Panc1 (cell line): Measurements from ENCODE around the gene GNAT3. TPM values are rescaled to one million over a fixed set of nuclear protein-coding genes. Genes with fewer than 3 reads are reported as not detected.

Experiments used
- ATAC-seq: fragments of 200-7000 bp; cut with Tn5 transposase; 2 replicates; pipeline ENCODE4 v1.9.1; 2020; ENCODE audit warnings: mild to moderate bottlenecking, moderate library complexity
- BruUV-seq: library from RNA; stranded (reverse); fragments of 400-500 nt; replicated peaks from 2 replicates; lab custom pipeline; 2021; lab: Mats Ljungman, UMichigan
- CTCF ChIA-PET: fragments of 300-600 bp; sonication (Branson Sonifier 250); formaldehyde crosslinking; loops from one replicate; lab custom pipeline; 2022; ENCODE audit warnings: antibody characterized with exemption; lab: Charles Lee
- POLR2A ChIA-PET: fragments of 300-600 bp; sonication (Branson Sonifier 250); formaldehyde crosslinking; loops from one replicate; lab custom pipeline; 2022; ENCODE audit warnings: antibody characterized with exemption; lab: Charles Lee
- DNase-seq: peaks from one replicate; pipeline ENCODE4 v3.0.0-alpha.2; 2010; ENCODE audit warnings: low read depth, low spot score
- H3K27ac ChIP-seq: 2 replicates; pipeline ENCODE4 v1.5.1; 2011; ENCODE audit warnings: mild to moderate bottlenecking, low read length, inconsistent platforms
- H3K27me3 ChIP-seq: fragments of 200-500 bp; sonication (Bioruptor generic); 2 replicates; pipeline ENCODE4 v1.6.0; 2014; ENCODE audit warnings: low read length, inconsistent platforms; ENCODE audit not compliant: control insufficient read depth, insufficient read depth
- H3K36me3 ChIP-seq: fragments of 200-500 bp; sonication (Bioruptor generic); 2 replicates; pipeline ENCODE4 v1.5.1; 2014; ENCODE audit warnings: inconsistent platforms, mild to moderate bottlenecking, low read length, moderate library complexity; ENCODE audit not compliant: control insufficient read depth, insufficient read depth
- H3K4me1 ChIP-seq: 2 replicates; pipeline ENCODE4 v1.5.1; 2011; ENCODE audit warnings: inconsistent platforms, mild to moderate bottlenecking, low read length, moderate library complexity; ENCODE audit not compliant: control insufficient read depth, insufficient read depth
- H3K4me3 ChIP-seq, 2 experiments: 2 replicates each; pipeline ENCODE4 v1.5.1; 2011 to 2012; ENCODE audit warnings: low read depth in 2 of 2, low read length in 2 of 2, mild to moderate bottlenecking in 2 of 2, inconsistent platforms in 1 of 2, moderate library complexity in 1 of 2
- H3K9me3 ChIP-seq: fragments of 200-500 bp; sonication (Bioruptor generic); 2 replicates; pipeline ENCODE4 v1.5.1; 2014; ENCODE audit warnings: low read depth, mild to moderate bottlenecking, inconsistent platforms, low read length, moderate library complexity; ENCODE audit not compliant: control insufficient read depth, insufficient read depth
- POLR2AphosphoS5 ChIP-seq: IDR thresholded peaks from 2 replicates; pipeline ENCODE4 v1.6.1; 2012; ENCODE audit warnings: mild to moderate bottlenecking, low read depth, low read length, moderate library complexity
- SIN3A ChIP-seq: IDR thresholded peaks from 2 replicates; pipeline ENCODE4 v1.6.1; 2012; ENCODE audit warnings: low read depth, mild to moderate bottlenecking, low read length, moderate library complexity, borderline replicate concordance; ENCODE audit not compliant: insufficient read depth
- TCF7L2 ChIP-seq: IDR thresholded peaks from 2 replicates; pipeline ENCODE4 v1.6.1; 2011; ENCODE audit warnings: mild to moderate bottlenecking, low read depth, low read length, inconsistent platforms
- in situ Hi-C: cut with HindIII; loops from 2 replicates; pipeline ENCODE4 v1.10.0; 2016; ENCODE audit warnings: low sequenced_read_pairs, low pct_unique_long_range_greater_than_20kb
- intact Hi-C: fragments of 100-400 bp; cut with micrococcal nuclease; formaldehyde crosslinking; loops from one replicate; pipeline ENCODE4 v1.10.0; 2022; ENCODE audit not compliant: unreplicated experiment
- total RNA-seq: library from RNA; stranded (reverse); gene quantifications from one replicate; pipeline ENCODE4 v1.2.1, GENCODE V29; 2021; ENCODE audit not compliant: unreplicated experiment
- TF ChIP-seq, protein P1 (sequence below): fragments of 450-650 bp; IDR thresholded peaks from 2 replicates; pipeline ENCODE4 v1.5.1; 2017; ENCODE audit warnings: mild to moderate bottlenecking
- TF ChIP-seq, protein P2 (sequence below), 2 experiments: IDR thresholded peaks; 2 replicates each; pipeline ENCODE4 v1.6.1; 2011 to 2012; ENCODE audit warnings: low read depth in 2 of 2, control low read depth in 1 of 2, low read length in 1 of 2, mild to moderate bottlenecking in 1 of 2, moderate library complexity in 1 of 2; ENCODE audit not compliant: insufficient read depth in 1 of 2

The GNAT3 gene
- total RNA-seq, 1 experiment from 2014 or later, result not detected

GRCh38 chr7:80420876-80421275 is 91.0 kb downstream of the GNAT3 start:
- intact Hi-C loops, result loop anchor here (10.0 kb wide), 1 partner anchor 1044 kb away; no protein-coding TSS in a partner anchor
- TF ChIP-seq, protein P1, sequence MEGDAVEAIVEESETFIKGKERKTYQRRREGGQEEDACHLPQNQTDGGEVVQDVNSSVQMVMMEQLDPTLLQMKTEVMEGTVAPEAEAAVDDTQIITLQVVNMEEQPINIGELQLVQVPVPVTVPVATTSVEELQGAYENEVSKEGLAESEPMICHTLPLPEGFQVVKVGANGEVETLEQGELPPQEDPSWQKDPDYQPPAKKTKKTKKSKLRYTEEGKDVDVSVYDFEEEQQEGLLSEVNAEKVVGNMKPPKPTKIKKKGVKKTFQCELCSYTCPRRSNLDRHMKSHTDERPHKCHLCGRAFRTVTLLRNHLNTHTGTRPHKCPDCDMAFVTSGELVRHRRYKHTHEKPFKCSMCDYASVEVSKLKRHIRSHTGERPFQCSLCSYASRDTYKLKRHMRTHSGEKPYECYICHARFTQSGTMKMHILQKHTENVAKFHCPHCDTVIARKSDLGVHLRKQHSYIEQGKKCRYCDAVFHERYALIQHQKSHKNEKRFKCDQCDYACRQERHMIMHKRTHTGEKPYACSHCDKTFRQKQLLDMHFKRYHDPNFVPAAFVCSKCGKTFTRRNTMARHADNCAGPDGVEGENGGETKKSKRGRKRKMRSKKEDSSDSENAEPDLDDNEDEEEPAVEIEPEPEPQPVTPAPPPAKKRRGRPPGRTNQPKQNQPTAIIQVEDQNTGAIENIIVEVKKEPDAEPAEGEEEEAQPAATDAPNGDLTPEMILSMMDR, result no peak
- no peak for TF ChIP-seq TCF7L2
- DNase-seq (no peak), ATAC-seq (no peak)
- peaks cover 2% of the 10 kb centered on the region; the same call in 1 of the 2 replicates for H3K27me3 ChIP-seq
- in situ Hi-C loops, result no loop called here
- ChIA-PET POLR2A (no interaction called here), CTCF (no interaction called here)
- H3K4me1 ChIP-seq, result no peaks in the 10 kb centered on the region
- no peak overlapping the region for H3K27ac ChIP-seq
- no peak overlapping the region for H3K4me3 ChIP-seq
- no peaks in the 10 kb centered on the region for H3K36me3 ChIP-seq
- no peaks in the 10 kb centered on the region for H3K9me3 ChIP-seq
- no TSS peak for BruUV-seq

DNA sequence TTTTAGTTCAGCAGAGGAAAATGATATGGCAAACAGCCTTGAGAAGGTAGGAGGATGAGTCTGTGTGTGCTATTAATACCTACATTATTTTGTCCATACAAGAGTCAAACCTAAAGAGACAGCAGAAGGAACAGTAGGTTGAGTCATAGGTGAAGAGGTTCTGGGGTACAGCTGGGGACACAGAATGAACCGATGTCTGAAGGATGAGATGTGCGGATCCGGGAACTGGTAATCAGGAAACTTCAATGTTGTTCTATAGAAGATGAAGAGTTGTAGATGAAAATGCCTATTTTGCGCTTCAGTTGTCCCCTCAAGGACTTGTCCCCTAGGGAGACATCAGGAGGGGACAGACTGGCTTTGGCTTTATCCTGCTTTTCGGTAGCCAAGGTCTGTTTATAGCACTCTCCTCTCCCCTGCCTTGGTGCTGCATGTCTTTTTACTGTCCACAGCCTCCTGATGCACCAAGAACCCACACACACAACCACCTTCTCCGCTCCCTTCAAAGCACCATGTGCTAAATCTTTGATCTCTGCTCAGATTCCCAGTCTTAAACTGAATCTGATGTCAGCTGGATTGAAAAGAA is 94.6 kb downstream of the GNAT3 start:
- DNase-seq (no peak), ATAC-seq (no peak)
- ChIA-PET CTCF (no interaction called here), POLR2A (no interaction called here)
- no TSS peak for BruUV-seq
- in situ Hi-C loops, result no loop called here
- Histone ChIP-seq H3K27ac (no peak overlapping the region), H3K36me3 (no peaks in the 10 kb centered on the region), H3K4me1 (no peaks in the 10 kb centered on the region), H3K9me3 (no peaks in the 10 kb centered on the region), H3K4me3 (no peak overlapping the region), H3K27me3 (peaks cover 3% of the 10 kb centered on the region; the same call in 1 of the 2 replicates)
- intact Hi-C loops, result no loop called here
- TF ChIP-seq POLR2AphosphoS5, result no peak
- no peak for TF ChIP-seq SIN3A
- TF ChIP-seq, protein P1, result no peak
- TF ChIP-seq, protein P2, sequence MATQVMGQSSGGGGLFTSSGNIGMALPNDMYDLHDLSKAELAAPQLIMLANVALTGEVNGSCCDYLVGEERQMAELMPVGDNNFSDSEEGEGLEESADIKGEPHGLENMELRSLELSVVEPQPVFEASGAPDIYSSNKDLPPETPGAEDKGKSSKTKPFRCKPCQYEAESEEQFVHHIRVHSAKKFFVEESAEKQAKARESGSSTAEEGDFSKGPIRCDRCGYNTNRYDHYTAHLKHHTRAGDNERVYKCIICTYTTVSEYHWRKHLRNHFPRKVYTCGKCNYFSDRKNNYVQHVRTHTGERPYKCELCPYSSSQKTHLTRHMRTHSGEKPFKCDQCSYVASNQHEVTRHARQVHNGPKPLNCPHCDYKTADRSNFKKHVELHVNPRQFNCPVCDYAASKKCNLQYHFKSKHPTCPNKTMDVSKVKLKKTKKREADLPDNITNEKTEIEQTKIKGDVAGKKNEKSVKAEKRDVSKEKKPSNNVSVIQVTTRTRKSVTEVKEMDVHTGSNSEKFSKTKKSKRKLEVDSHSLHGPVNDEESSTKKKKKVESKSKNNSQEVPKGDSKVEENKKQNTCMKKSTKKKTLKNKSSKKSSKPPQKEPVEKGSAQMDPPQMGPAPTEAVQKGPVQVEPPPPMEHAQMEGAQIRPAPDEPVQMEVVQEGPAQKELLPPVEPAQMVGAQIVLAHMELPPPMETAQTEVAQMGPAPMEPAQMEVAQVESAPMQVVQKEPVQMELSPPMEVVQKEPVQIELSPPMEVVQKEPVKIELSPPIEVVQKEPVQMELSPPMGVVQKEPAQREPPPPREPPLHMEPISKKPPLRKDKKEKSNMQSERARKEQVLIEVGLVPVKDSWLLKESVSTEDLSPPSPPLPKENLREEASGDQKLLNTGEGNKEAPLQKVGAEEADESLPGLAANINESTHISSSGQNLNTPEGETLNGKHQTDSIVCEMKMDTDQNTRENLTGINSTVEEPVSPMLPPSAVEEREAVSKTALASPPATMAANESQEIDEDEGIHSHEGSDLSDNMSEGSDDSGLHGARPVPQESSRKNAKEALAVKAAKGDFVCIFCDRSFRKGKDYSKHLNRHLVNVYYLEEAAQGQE (IDR thresholded peaks at IDR 0.05; ENCODE audit: insufficient read depth in 1 of 2, low read depth in 2 of 2, low read length in 1 of 2), result no peak
- TF ChIP-seq TCF7L2, result no peak
